Measurements from ENCODE around the gene EIF2D.

GRCh38 chr1:206595581-206596318, 16.5 kb downstream of the EIF2D start:
- TF ChIP-seq CTCF (IDR thresholded peaks at IDR 0.05) (no peak), POLR2A (IDR thresholded peaks at IDR 0.05) (no peak), POLR2AphosphoS5 (IDR thresholded peaks at IDR 0.05) (no peak)

Data from transverse colon (tissue), 4 donors.